GM18511 (cell line): ENCODE results near the gene ARMC2.
"Not testable (repeated sequence)": the region's sequence is repeated elsewhere in the genome, so short reads cannot be mapped to it uniquely, and the experiment has no call there.

Source experiments
- ATAC-seq: cut with Tn5 transposase; IDR thresholded peaks from one replicate; pipeline ENCODE4 v1.9.1; 2021; ENCODE audit warnings: mild to moderate bottlenecking, moderate library complexity; ENCODE audit not compliant: unreplicated experiment

Gene ARMC2

GRCh38 chr6:108868647-108869046 is 20.4 kb downstream of the ARMC2 start:
- ATAC-seq, result no peak

- no peak for ATAC-seq
Observed at GRCh38 chr6:108869876-108870275, 21.7 kb downstream of the ARMC2 start.

GRCh38 chr6:108870357-108870756 is 22.1 kb downstream of the ARMC2 start:
- no peak for ATAC-seq

- ATAC-seq, result no peak
Observed at GRCh38 chr6:108872141-108872557, 23.9 kb downstream of the ARMC2 start.

- ATAC-seq, result no peak
Observed at GRCh38 chr6:108872575-108872974, 24.4 kb downstream of the ARMC2 start.

GRCh38 chr6:108873251-108873650 is 25.0 kb downstream of the ARMC2 start:
- no peak for ATAC-seq

- ATAC-seq, result no peak
Observed at GRCh38 chr6:108873971-108874370, 25.7 kb downstream of the ARMC2 start.

- peak; percentile 91 for ATAC-seq
Observed at GRCh38 chr6:108874470-108875160, 26.4 kb downstream of the ARMC2 start.

- peak; percentile 30 for ATAC-seq
Observed at GRCh38 chr6:108875161-108875555, 26.9 kb downstream of the ARMC2 start.

GRCh38 chr6:108877046-108877751 is 29.0 kb downstream of the ARMC2 start:
- no peak for ATAC-seq

- no peak for ATAC-seq
Observed at GRCh38 chr6:108878942-108879341, 30.7 kb downstream of the ARMC2 start.

GRCh38 chr6:108883172-108883571 is 35.0 kb downstream of the ARMC2 start:
- ATAC-seq, result peak; percentile 94

- ATAC-seq, result no peak
Observed at GRCh38 chr6:108884211-108885059, 36.2 kb downstream of the ARMC2 start.

- ATAC-seq, result no peak
Observed at GRCh38 chr6:108888052-108888451, 39.8 kb downstream of the ARMC2 start.

- ATAC-seq, result no peak
Observed at GRCh38 chr6:108888745-108889144, 40.5 kb downstream of the ARMC2 start.

GRCh38 chr6:108890898-108891297 is 42.7 kb downstream of the ARMC2 start:
- ATAC-seq, result not testable (repeated sequence)

- peak; percentile 11 for ATAC-seq
Observed at GRCh38 chr6:108895571-108895970, 47.3 kb downstream of the ARMC2 start.

- ATAC-seq, result peak; percentile 71
Observed at GRCh38 chr6:108896111-108896661, 48.0 kb downstream of the ARMC2 start.

- ATAC-seq, result no peak
Observed at GRCh38 chr6:108897371-108897770, 49.1 kb downstream of the ARMC2 start.

GRCh38 chr6:108902382-108902792 is 54.2 kb downstream of the ARMC2 start:
- ATAC-seq, result no peak

- ATAC-seq, result no peak
Observed at GRCh38 chr6:108903796-108904195, 55.6 kb downstream of the ARMC2 start.
